GM12872 (cell line): Measurements from ENCODE around the gene HIF3A.

Experiments
- TF ChIP-seq, protein P1 (sequence below): IDR thresholded peaks from 3 replicates; pipeline ENCODE4 v1.5.1; 2011; ENCODE audit warnings: low read depth, mild to moderate bottlenecking, low read length, moderate library complexity; ENCODE audit not compliant: insufficient read depth

HIF3A gene

DNA sequence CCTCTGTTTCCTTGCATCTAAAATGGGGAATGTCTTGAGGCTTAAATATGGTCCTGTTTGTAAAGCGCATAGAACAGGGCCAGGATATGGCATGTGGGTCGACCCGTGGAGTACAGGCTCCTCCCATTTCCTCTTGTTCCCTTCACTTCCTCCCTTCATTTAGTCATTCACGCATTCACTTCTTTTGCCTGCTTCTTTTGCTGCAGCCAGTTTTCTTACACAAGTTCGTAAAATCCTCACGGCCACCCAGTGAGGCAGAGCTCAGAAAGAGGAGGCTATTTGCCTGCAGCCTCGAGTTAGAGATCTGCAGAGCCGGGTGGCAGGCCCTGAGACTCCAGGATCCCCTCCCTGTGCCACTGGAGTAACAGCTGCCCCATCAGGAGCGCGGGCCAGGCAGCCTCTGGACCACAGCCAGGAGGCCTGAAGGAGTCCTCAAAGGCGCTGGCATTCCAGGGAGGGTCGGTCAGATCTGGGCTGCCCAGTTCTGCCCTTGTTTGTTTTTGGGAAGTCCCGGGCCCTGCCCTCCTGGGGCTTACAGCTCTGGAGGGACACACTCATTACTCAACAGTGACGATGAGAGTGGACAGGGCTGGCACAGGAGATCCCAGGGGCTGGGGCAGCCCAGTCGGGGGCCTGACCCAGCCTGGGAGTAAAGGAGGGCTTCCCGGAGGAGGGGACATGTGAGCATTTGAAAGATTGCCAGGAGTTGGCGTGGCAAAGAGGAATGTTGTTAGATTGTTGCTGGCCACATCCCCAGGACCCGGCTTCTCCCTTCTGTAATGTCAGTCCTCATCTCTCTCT is 54.6 kb downstream of the HIF3A start:
- TF ChIP-seq, protein P1, sequence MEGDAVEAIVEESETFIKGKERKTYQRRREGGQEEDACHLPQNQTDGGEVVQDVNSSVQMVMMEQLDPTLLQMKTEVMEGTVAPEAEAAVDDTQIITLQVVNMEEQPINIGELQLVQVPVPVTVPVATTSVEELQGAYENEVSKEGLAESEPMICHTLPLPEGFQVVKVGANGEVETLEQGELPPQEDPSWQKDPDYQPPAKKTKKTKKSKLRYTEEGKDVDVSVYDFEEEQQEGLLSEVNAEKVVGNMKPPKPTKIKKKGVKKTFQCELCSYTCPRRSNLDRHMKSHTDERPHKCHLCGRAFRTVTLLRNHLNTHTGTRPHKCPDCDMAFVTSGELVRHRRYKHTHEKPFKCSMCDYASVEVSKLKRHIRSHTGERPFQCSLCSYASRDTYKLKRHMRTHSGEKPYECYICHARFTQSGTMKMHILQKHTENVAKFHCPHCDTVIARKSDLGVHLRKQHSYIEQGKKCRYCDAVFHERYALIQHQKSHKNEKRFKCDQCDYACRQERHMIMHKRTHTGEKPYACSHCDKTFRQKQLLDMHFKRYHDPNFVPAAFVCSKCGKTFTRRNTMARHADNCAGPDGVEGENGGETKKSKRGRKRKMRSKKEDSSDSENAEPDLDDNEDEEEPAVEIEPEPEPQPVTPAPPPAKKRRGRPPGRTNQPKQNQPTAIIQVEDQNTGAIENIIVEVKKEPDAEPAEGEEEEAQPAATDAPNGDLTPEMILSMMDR, result no peak

GRCh38 chr19:46353730-46354528 is 57.1 kb downstream of the HIF3A start:
- TF ChIP-seq, protein P1, result no peak

DNA sequence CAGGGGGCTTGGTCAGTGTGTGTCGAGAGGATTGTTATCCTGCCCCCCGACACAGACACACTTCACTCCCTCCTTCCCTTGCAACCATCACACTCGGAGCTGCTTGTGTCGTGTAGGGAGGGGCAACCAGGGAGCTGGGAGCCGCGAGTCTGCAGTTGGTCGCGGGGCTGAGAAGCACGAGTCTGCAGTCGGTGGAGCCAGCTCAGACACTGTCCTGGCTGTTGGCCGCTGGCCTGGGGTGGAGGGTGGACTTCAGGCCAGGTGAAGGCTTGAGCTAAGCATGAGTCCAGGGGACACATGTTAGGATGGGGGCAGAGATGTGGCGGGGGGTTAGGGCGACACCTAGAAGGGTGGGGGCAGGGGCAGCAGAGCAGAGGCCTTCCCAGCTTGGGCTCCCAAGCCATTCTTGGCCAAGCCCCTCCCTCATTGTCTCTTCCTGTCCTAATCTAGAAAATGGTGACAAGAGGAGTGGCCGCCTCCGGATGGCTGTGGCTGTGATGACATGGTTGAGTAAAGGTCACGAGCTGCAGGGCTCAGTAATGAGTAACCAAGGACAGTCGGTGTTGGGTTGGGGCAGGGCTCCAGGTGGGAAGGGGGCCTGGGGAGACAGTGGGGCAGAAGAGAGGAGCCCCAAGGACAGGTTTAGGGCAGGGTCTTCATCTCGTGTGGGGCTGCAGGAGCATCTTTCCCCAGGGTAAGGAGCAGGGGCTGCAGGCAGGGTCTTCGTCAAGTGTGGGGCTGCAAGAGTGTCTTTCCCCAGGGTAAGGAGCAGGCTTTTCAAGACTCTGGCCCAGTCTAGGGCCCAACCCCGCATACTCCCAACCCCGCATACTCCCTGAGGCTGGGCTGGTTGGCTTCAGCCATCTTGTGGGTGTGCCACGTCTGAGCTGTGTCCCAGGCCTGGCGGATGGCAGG is 58.6 kb downstream of the HIF3A start:
- TF ChIP-seq, protein P1, result no peak

GRCh38 chr19:46356149-46357055 is 59.6 kb downstream of the HIF3A start:
- TF ChIP-seq, protein P1, result no peak

GRCh38 chr19:46357846-46358583 is 61.2 kb downstream of the HIF3A start:
- TF ChIP-seq, protein P1, result no peak

DNA sequence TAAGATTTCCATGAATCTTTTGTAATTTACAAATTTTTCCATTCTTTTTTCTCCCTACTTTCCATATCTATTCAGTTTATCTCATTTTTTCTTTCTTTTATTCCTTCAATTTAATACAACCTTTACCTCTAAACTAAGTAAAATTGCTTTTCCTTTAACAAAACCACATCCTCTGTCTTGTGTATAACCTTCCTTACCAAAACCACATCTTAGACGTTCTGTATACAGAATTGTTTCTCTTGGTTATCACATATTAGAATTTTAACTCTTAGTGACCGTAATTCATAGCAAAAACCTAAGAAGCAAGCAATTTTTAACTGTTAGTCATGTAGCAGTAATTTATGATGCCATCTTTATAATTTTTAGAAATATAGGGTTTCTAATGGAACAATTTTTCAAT is 65.1 kb downstream of the HIF3A start:
- TF ChIP-seq, protein P1, result no peak
